ENCODE data around the gene CTDNEP1.

- TF ChIP-seq POLR2A (IDR thresholded peaks at IDR 0.05) (no peak), CTCF (IDR thresholded peaks at IDR 0.05) (no peak)
These were observed 35.8 kb downstream of the CTDNEP1 start for GRCh38 chr17:7215652-7216180.

Measured in ovary (tissue), 3 donors.